Retina (tissue), 1 donor: ENCODE measurements around the gene PIAS3.
"Not testable (repeated sequence)": the region's sequence is repeated elsewhere in the genome, so short reads cannot be mapped to it uniquely, and the experiment has no call there.

ENCODE experiments used
- DNase-seq: peaks from one replicate; pipeline ENCODE4 v3.0.0-alpha.2; 2016

Gene PIAS3

GRCh38 chr1:145822779-145823331 is 36.0 kb downstream of the PIAS3 start:
- DNase-seq, result not testable (repeated sequence)

GRCh38 chr1:145818095-145818494 is 40.8 kb downstream of the PIAS3 start:
- DNase-seq, result not testable (repeated sequence)

GRCh38 chr1:145812977-145813810 is 45.7 kb downstream of the PIAS3 start:
- DNase-seq, result not testable (repeated sequence)

GRCh38 chr1:145806844-145807243 is 52.0 kb downstream of the PIAS3 start:
- DNase-seq, result no peak

- DNase-seq, result no peak
These were observed 52.5 kb downstream of the PIAS3 start for GRCh38 chr1:145806408-145806807.

GRCh38 chr1:145805057-145805456 is 53.8 kb downstream of the PIAS3 start:
- DNase-seq, result no peak

GRCh38 chr1:145804235-145805045 is 54.4 kb downstream of the PIAS3 start:
- no peak for DNase-seq

- no peak for DNase-seq
These were observed 59.1 kb downstream of the PIAS3 start for GRCh38 chr1:145799806-145800205.
